ENCODE data around the gene CDH23.

The CDH23 gene

GRCh38 chr10:71531485-71532446, 135.0 kb downstream of the CDH23 start:
- peak; percentile 10 to 45 for DNase-seq (ENCODE audit: extremely low read depth in 1 of 2, low read depth in 1 of 2)

GRCh38 chr10:71532878-71533277, 136.2 kb downstream of the CDH23 start:
- DNase-seq (ENCODE audit: extremely low read depth in 1 of 2, low read depth in 1 of 2), result no peak

- no peak for DNase-seq (ENCODE audit: extremely low read depth in 1 of 2, low read depth in 1 of 2)
Observed at GRCh38 chr10:71533936-71534335, 137.2 kb downstream of the CDH23 start.

- DNase-seq (ENCODE audit: extremely low read depth in 1 of 2, low read depth in 1 of 2), result no peak
Observed at GRCh38 chr10:71534568-71535194, 138.0 kb downstream of the CDH23 start.

GRCh38 chr10:71536332-71536731, 139.6 kb downstream of the CDH23 start:
- DNase-seq (ENCODE audit: extremely low read depth in 1 of 2, low read depth in 1 of 2), result no peak

GRCh38 chr10:71537125-71537524, 140.4 kb downstream of the CDH23 start:
- DNase-seq (ENCODE audit: extremely low read depth in 1 of 2, low read depth in 1 of 2), result no peak

GRCh38 chr10:71537681-71538080, 141.0 kb downstream of the CDH23 start:
- DNase-seq (ENCODE audit: extremely low read depth in 1 of 2, low read depth in 1 of 2), result no peak

GRCh38 chr10:71538608-71539260, 142.0 kb downstream of the CDH23 start:
- DNase-seq (ENCODE audit: extremely low read depth in 1 of 2, low read depth in 1 of 2), result no peak

- DNase-seq (ENCODE audit: extremely low read depth in 1 of 2, low read depth in 1 of 2), result no peak
Observed at GRCh38 chr10:71539442-71540118, 142.9 kb downstream of the CDH23 start.

GRCh38 chr10:71542478-71542877, 145.8 kb downstream of the CDH23 start:
- DNase-seq (ENCODE audit: extremely low read depth in 1 of 2, low read depth in 1 of 2), result no peak

- no peak for DNase-seq (ENCODE audit: extremely low read depth in 1 of 2, low read depth in 1 of 2)
Observed at GRCh38 chr10:71543608-71544170, 147.0 kb downstream of the CDH23 start.

GRCh38 chr10:71545001-71545400, 148.3 kb downstream of the CDH23 start:
- DNase-seq (ENCODE audit: extremely low read depth in 1 of 2, low read depth in 1 of 2), result no peak

- no peak for DNase-seq (ENCODE audit: extremely low read depth in 1 of 2, low read depth in 1 of 2)
Observed at GRCh38 chr10:71546220-71546619, 149.5 kb downstream of the CDH23 start.

GRCh38 chr10:71547312-71547711, 150.6 kb downstream of the CDH23 start:
- DNase-seq (ENCODE audit: extremely low read depth in 1 of 2, low read depth in 1 of 2), result no peak

GRCh38 chr10:71547876-71548846, 151.4 kb downstream of the CDH23 start:
- DNase-seq (ENCODE audit: extremely low read depth in 1 of 2, low read depth in 1 of 2), result no peak

- no peak for DNase-seq (ENCODE audit: extremely low read depth in 1 of 2, low read depth in 1 of 2)
Observed at GRCh38 chr10:71549766-71550533, 153.2 kb downstream of the CDH23 start.

GRCh38 chr10:71550628-71551027, 153.9 kb downstream of the CDH23 start:
- no peak for DNase-seq (ENCODE audit: extremely low read depth in 1 of 2, low read depth in 1 of 2)

GRCh38 chr10:71551970-71552369, 155.2 kb downstream of the CDH23 start:
- no peak for DNase-seq (ENCODE audit: extremely low read depth in 1 of 2, low read depth in 1 of 2)

- DNase-seq (ENCODE audit: extremely low read depth in 1 of 2, low read depth in 1 of 2), result no peak
Observed at GRCh38 chr10:71553432-71553831, 156.7 kb downstream of the CDH23 start.
